EH (cell line): Measurements from ENCODE around the gene HINT2.
A peak's percentile ranks its signal among the peaks of the same experiment; 100 is the strongest.

Experiments used
- DNase-seq: peaks from one replicate; pipeline ENCODE4 v3.0.0-alpha.2; 2015; ENCODE audit warnings: low read depth

The HINT2 gene

GRCh38 chr9:35811381-35812024 is 3.3 kb downstream of the HINT2 start:
- DNase-seq, result no peak

- DNase-seq, result no peak
Measured at GRCh38 chr9:35810122-35810521, 4.7 kb downstream of the HINT2 start.

GRCh38 chr9:35808433-35808832 is 6.4 kb downstream of the HINT2 start:
- no peak for DNase-seq

GRCh38 chr9:35806101-35806500 is 8.7 kb downstream of the HINT2 start:
- DNase-seq, result no peak

- DNase-seq, result no peak
Measured at GRCh38 chr9:35801328-35802128, 13.3 kb downstream of the HINT2 start.

- no peak for DNase-seq
Measured at GRCh38 chr9:35800530-35800929, 14.3 kb downstream of the HINT2 start.

GRCh38 chr9:35798658-35799374 is 16.0 kb downstream of the HINT2 start:
- DNase-seq, result peak; percentile 80

GRCh38 chr9:35797311-35798109 is 17.3 kb downstream of the HINT2 start:
- no peak for DNase-seq

GRCh38 chr9:35795695-35796094 is 19.1 kb downstream of the HINT2 start:
- no peak for DNase-seq

- no peak for DNase-seq
Measured at GRCh38 chr9:35793461-35793860, 21.4 kb downstream of the HINT2 start.

- no peak for DNase-seq
Measured at GRCh38 chr9:35792826-35793225, 22.0 kb downstream of the HINT2 start.

- DNase-seq, result no peak
Measured at GRCh38 chr9:35792024-35792813, 22.6 kb downstream of the HINT2 start.

- DNase-seq, result peak; percentile 58
Measured at GRCh38 chr9:35791297-35791921, 23.4 kb downstream of the HINT2 start, which contains the start of gene NPR2. TSS of gene NPR2 (plus strand) at chr9:35791591. CDS start at chr9:35792409, 818 bp downstream.

GRCh38 chr9:35790385-35791296 is 24.2 kb downstream of the HINT2 start:
- peak; percentile 88 for DNase-seq

GRCh38 chr9:35790025-35790384 is 24.8 kb downstream of the HINT2 start:
- no peak for DNase-seq

GRCh38 chr9:35789541-35789940 is 25.3 kb downstream of the HINT2 start:
- DNase-seq, result no peak

GRCh38 chr9:35783418-35783817 is 31.4 kb downstream of the HINT2 start:
- DNase-seq, result no peak

- DNase-seq, result no peak
Measured at GRCh38 chr9:35781066-35781465, 33.8 kb downstream of the HINT2 start.

- DNase-seq, result no peak
Measured at GRCh38 chr9:35778496-35778895, 36.3 kb downstream of the HINT2 start.

- DNase-seq, result no peak
Measured at GRCh38 chr9:35776018-35776417, 38.8 kb downstream of the HINT2 start.
